GM12864 (cell line): ENCODE results near the gene RALGPS1.

Experiments used
- DNase-seq: peaks from one replicate; pipeline ENCODE4 v3.0.0-alpha.2; 2011; ENCODE audit warnings: low read depth
- H3K4me3 ChIP-seq: 2 replicates; pipeline ENCODE4 v1.5.1; 2011; ENCODE audit warnings: mild to moderate bottlenecking, low read depth, low read length, control low read depth
- TF ChIP-seq, protein P1 (sequence below): IDR thresholded peaks from 2 replicates; pipeline ENCODE4 v1.5.1; 2011; ENCODE audit warnings: low read depth, mild to moderate bottlenecking, moderate library complexity, low read length, control low read depth, inconsistent platforms; ENCODE audit errors: missing control alignments

The RALGPS1 gene

DNA sequence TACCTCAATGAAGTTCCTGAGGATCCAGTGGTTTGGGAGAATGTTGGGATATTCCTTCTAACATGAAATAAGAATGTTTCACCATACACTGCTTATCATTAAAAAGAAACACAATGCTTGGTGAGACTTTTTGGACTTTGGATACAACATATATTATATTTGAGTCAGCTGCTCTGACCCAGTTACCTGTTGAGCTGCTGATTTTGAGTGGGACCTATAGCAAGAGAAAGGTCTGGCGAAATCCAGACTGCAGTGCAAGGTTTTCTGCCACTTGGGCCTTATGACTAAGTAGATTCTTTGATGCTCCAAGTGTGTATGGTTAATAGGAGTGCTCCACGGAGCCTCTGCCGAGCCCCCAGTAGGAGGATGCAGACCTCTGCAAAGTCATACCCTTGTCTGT, 10.0 kb upstream of the RALGPS1 start:
- TF ChIP-seq, protein P1, sequence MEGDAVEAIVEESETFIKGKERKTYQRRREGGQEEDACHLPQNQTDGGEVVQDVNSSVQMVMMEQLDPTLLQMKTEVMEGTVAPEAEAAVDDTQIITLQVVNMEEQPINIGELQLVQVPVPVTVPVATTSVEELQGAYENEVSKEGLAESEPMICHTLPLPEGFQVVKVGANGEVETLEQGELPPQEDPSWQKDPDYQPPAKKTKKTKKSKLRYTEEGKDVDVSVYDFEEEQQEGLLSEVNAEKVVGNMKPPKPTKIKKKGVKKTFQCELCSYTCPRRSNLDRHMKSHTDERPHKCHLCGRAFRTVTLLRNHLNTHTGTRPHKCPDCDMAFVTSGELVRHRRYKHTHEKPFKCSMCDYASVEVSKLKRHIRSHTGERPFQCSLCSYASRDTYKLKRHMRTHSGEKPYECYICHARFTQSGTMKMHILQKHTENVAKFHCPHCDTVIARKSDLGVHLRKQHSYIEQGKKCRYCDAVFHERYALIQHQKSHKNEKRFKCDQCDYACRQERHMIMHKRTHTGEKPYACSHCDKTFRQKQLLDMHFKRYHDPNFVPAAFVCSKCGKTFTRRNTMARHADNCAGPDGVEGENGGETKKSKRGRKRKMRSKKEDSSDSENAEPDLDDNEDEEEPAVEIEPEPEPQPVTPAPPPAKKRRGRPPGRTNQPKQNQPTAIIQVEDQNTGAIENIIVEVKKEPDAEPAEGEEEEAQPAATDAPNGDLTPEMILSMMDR, result no peak
- no peak overlapping the region for H3K4me3 ChIP-seq
- no peak for DNase-seq

DNA sequence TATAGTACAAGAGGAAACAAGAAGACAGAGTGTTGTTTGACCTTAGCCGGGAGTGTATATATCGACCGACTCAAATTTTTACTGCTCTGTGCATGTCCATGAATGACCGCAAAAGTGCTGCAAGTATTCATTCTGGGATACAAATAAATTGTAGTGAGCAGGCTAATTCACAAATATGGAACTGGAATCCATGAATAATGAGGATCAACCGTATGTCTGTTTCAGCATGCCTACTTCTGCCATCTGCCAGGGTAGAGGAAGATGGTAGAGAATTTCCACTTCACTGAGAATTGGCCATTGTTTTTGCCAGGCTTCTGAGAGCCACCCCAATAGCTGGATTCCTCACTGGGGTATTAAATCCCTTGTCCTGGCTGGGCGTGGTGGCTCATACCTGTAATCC, 8.5 kb upstream of the RALGPS1 start:
- H3K4me3 ChIP-seq, result no peak overlapping the region
- TF ChIP-seq, protein P1, result no peak
- DNase-seq, result no peak

DNA sequence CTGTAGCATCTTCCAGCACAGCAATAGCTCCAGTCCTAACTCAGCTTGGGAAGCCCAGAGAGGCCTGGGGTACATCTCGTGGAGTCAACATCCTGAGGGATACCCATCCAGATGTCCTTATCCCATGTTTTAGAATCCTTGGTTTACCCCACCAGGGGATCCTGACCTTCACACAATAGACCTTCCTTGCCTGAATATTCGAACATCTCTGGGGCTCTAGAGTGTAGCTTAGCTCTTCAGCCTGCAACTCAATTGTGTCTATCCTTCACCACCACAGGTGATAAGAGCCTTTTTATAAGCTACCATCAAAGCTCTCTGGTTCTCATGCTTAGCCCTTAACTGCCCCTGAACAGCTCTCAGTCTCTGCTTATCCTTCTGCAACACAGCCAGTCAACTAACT, 7.5 kb upstream of the RALGPS1 start:
- no peak for DNase-seq
- no peak overlapping the region for H3K4me3 ChIP-seq
- TF ChIP-seq, protein P1, result no peak

DNA sequence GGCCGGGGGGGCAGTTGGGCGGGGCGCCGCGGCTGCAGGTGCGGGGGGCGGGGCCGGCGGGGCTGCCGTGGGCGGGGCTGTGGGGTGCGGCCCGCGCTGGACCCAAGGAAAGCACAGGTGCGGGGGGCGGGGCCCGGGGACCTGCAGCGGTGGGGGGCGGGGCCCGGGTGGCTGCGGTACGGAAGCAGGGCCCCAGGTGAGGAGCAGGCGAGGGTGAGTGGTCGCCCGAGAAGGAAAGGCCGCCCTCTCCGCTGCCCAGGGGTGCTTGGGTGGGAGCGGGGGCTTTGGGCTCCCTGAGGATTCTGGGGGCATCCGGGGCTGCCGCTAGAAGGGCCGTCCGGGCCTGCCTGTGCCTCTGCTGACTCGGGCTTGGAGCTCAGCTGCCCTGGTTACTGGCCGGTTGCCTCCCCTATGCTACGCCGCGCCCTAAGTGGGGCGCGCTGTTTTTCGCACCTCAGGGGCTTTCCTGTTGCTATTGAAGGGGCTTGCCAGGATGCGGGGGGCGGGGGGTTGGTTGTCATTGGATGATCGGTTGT, 767 bp downstream of the RALGPS1 start:
- H3K4me3 ChIP-seq, result peak overlapping the region; percentile 46
- TF ChIP-seq, protein P1, result no peak
- no peak for DNase-seq

DNA sequence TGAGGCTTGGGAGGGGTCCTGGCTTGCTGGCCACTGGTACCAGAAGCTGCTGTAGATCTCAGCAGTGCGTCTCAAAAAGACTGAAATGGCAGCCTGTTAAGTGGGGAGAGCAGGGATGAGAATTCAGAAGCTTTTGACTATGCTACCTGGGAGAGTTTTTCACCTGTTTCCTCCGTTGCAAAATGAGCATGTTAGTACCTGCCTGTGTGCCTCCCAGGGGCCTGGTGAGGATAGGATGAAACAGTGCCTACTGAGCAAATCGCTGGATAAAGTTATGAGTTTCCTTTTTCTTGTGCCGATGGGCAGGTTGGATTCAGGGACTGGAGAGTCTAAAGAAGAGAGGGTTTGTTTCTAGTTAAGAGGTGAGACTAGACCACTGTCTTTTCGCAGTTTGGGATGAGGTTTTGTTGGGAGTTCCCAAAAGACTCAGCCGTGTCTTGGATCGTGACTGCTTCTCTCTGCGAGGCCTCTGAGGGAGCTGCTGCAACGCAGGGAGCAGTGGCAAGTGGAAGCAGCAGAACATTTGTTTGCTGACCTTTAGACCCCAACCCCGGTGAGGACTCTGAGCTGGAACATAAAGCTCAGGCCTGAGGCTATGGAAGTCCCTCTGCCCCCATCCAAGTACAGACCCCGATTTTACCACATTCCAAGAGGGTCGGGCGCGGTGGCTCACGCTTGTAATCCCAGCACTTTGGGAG, 1.4 kb downstream of the RALGPS1 start:
- no peak for DNase-seq
- TF ChIP-seq, protein P1, result no peak
- H3K4me3 ChIP-seq, result no peak overlapping the region

DNA sequence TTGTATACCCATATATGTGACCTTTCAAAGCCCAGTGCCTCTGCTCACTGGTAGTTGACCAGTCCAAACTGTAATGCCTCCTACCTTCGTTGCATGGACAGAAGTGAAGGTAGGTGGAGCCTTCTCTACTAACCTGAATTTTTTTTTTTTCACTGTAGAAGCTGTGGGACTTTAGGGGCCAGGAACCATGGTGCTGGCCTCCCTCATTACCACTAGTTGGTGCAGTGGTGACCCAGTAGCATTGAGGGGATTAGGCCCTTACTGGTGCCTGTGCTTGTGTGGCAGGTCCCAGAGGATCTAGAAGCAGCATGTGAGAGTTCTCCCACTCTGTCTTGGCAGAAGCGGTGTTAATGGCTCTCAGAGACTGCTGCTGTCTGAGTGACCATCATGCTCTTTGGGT, 2.3 kb downstream of the RALGPS1 start:
- no peak overlapping the region for H3K4me3 ChIP-seq
- DNase-seq, result no peak
- TF ChIP-seq, protein P1, result no peak

DNA sequence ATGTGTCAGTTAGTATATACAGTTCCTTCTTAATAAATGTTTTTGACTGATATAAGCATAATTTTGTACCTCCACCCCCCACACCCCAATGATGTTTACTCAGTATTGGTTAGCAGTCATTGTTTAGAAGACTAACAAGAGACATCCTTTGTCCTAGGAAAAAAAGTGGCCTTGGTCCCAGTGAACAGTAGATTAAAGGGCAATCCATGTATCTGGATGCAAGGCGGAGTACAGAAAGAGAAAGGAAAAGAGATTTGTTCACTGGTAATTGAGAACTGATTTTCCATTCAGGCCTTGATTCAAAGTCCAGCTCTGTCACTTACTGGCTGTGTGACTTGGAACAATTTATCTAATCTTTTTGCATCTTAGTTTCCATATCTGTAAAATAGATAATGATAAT, 4.6 kb downstream of the RALGPS1 start:
- TF ChIP-seq, protein P1, result no peak
- no peak for DNase-seq
- H3K4me3 ChIP-seq, result no peak overlapping the region
